NCI-H345 treated with DMSO at 0.1 percent for 48 hours (cell line): ENCODE results near the gene CSNK1G2.

Experiments used
- DNase-seq: peaks from one replicate; lab custom pipeline; 2025; ENCODE audit not compliant: unreplicated experiment; lab: John Stamatoyannopoulos, UW

Gene CSNK1G2

DNA sequence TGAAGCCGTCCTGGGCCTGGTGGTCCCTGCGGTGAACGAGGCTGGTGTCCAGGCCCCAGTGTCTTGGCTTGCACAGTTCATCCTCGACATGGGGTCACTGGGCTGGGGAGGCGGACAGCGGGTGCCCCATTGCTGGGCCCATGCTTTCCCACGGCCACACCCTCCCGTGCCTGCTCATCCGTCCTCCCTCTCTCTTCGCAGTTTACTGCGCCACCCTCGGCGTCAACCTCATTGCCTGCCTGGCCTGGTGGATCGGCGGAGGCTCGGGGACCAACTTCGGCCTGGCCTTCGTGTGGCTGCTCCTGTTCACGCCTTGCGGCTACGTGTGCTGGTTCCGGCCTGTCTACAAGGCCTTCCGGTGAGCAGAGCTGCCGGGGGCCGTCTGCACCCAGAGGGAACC, 23.0 kb upstream of the CSNK1G2 start:
- no peak for DNase-seq

GRCh38 chr19:1918975-1919374, 22.0 kb upstream of the CSNK1G2 start:
- DNase-seq: no peak

DNA sequence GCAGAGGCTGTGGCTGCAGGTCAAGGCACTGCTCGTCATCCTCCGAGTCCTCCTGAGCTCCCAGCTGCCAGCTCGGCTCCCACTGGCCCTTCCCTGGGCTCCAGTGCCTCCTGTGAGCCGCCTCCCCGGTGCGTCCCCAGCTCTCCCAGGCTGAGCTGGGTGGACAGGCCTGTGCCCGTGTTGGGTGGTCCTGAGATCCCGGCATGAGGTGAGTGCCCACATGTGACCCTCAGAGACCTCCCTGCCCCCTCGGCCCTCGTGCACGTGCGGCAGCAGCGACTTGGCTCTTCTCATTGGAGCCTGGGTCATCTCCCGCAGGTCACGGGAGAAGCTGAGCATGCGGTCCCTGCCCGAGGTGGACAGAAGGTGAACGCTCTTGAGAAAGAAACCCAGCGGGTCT, 20.3 kb upstream of the CSNK1G2 start:
- no peak for DNase-seq

DNA sequence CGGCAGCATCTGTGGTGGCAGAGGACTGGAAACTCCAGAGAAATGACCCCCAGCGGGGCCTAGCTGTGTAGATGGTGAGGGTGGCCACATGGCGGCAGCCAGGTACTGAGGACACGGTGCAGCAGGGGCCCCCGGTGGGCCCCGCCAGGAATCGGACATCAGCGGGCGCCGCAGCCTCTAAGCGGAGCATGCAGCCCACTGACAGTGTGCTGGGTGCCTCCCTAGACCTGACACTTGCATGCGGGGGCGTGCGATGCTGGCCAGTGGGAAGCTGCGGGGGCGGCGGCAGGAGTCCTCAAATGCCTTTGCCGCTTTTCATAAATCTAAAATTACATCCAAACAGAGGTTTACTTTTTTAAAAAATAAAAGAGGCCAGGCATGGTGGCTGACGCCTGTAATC, 19.6 kb upstream of the CSNK1G2 start:
- DNase-seq: no peak

DNA sequence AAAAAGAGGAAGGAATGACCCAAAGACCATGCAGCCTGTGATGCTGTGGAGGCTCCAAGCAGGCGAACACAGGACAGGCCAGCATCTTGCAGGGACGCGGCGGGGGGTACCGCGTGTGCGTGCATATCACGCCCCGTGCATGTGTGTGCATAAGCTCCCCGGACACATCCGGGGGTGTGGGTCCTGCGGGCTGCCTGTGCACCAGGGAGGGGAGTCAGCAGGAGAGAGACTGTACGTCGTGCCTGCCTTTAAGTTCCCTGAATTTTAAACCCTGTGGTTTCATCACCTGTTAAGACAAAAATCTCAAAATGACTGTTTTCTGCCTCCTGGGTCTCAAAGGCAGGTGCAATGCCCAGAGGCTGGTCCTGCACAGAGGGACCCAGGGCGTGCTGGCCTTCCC, 19.1 kb upstream of the CSNK1G2 start:
- no peak for DNase-seq

DNA sequence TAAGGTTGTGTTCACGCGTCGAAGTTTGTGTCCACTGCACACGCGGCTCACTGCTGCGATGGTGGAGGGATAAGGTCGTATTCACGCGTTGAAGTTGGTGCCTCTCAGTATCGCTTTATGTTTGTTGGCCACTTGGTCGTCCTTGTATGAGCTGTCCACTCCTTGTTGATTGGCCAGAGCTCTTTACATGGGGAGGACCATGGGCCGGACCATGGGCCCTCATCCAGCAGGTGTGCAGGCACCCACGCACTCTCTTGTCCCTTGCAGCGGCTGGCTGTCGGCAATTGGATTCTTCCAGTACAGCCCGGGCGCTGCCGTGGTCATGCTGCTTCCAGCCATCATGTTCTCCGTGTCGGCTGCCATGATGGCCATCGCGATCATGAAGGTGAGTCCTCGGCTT, 18.2 kb upstream of the CSNK1G2 start:
- DNase-seq: no peak

GRCh38 chr19:1923319-1923718, 17.7 kb upstream of the CSNK1G2 start:
- DNase-seq: no peak

DNA sequence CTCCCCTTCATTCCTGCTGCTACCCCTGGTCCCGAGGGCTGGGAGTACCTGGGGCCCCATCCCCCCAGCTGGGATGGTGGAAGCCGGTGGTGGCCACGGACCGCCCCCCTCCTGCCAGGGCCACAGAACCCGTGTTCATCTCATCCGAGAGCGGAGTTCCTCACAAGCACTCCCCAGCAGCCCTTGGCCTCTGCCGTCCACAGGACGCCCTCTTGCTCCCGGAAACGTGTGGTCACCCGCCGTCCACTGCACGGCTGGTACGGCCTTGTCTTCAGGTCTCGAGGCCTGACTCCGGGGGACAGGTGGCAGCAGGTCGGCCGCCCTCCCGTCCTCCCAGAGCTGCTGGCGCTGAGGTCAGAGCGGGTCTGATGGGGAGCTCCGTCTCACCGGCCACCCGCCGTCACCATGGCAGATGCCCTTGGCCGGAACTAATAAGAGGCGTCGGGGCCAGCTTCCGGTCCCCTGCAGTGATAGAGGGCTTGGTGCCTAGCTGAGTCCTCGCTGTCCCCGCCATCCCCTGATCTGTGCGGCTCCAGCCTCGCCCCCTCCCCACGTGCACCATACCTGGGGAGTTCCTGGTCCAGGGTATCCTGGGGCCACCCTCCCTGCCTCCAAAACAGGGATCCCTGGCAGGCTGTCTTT, 16.5 kb upstream of the CSNK1G2 start:
- no peak for DNase-seq

GRCh38 chr19:1925544-1925943, 15.4 kb upstream of the CSNK1G2 start:
- no peak for DNase-seq

DNA sequence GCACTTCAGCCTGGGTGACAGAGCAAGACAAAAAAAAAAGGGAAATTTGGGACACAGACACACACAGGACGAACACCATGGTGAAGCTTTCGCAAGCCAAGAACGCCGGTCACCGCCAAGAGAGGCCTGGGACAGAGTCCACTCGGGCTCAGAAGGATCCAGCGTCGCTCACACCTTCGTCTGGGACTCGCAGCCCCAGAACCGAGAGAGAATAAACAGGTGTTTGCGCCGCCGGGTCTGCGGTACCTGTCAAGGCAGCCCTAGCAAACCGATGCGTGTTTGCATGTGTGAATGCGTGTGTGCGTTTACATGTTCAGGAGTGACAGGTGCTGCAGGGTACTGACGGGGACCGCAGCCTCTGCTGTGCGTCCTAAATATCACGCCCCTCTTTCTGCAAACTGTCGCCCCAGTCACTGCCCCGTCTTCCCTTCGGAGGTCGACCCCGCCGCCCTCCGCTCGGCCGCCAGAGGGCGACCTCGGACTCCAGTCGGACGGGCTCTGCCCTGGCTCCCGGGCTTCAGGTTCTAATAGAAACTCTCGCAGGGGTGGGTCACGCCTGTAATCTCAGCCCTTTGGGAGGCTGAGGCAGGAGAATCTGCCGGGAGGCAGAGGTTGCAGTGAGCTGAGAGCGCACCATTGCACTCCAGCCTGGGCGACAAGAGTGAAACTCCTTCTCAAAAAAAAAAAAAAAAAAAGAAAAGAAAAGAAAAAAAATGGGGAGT, 11.8 kb upstream of the CSNK1G2 start:
- DNase-seq: peak; percentile 44

- DNase-seq: no peak
Observed at GRCh38 chr19:1931445-1931844, 9.5 kb upstream of the CSNK1G2 start.

- no peak for DNase-seq
Observed at GRCh38 chr19:1932395-1932794, 8.6 kb upstream of the CSNK1G2 start.

DNA sequence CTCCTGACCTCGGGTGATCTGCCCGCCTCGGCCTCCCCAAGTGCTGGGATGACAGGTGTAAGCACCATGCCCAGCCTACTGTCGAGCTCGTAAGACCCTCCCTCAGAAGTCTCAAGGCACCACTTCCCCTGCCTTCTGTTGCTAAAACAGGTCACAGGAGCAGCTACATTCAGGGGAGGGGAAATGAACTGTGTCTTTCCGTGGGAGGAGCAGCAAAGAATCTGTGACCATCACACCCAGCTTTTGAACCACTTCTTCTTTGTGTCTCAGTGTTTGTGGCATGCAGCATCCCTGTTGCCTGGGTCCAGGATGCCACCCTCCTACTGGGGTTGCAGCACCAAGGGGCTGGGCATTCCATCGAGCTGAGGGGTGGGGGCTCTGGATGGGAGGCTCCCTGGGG, 7.7 kb upstream of the CSNK1G2 start:
- no peak for DNase-seq

DNA sequence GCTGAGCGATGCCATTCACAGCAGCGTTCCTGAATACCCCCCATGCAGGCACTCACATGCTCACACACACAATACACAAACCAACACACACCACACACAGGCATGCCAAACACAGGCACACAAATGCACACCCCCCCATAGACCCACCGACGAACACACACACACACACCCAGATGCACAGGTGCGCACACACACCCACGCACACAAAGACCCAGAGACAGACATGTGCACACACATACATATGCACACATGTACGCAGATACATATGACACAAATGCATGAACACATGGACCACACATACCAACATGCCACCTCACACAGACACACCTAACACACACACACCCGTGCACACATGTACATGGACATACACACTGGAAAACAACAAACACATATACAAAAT, 7.0 kb upstream of the CSNK1G2 start:
- no peak for DNase-seq

GRCh38 chr19:1935484-1936208, 5.3 kb upstream of the CSNK1G2 start:
- no peak for DNase-seq

DNA sequence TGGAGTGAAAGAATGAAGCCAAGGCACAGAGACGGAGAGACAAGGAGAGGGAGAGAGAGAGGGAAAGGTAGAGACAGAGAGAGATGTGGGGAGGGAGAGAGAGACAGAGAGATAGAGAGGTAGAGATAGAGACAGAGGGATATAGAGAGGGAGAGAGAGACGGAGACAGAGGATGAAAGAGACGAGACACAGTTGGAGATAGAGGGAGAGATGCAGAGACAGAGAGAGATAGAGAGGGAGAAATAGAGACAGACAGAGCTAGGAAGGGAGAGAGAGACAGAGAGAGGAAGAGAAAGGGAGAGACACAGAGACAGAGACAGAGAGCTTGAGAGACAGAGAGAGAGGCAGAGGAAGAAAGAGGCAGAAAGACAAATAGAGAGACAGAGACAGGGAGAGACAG, 4.5 kb upstream of the CSNK1G2 start:
- no peak for DNase-seq

DNA sequence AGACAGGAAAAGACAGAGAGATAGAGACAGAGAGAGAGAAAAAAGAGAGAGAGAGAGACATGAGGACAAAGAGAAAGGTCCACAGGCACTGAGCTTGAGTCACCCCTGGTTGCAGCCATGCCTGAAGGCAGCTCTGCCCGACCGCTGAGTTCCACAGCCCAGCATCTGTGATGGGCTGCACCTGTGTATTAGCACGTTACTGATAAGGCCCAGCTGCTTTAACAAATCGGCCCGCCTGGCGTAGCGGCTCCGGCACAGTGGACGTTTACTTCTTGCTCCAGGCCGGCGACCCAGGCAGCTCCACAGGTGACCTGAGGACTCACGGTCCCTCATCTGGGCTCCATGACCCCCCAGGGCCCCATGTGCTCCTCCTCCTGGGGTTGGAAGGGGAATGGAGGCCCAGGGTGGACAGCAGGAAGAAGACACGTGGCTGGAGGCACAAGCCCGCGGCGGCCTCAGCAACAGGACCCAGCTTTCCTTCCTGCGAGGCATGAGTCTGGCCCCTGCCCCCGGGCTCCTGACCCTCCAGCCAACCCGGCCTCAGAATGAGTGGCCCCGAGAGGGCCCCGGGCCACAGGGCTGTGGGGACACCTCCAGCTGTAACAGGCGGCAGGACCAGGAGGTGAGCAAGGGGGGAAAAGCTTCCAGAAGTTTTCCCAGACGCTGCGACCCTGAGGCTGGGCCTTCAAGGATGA, 3.9 kb upstream of the CSNK1G2 start:
- no peak for DNase-seq

DNA sequence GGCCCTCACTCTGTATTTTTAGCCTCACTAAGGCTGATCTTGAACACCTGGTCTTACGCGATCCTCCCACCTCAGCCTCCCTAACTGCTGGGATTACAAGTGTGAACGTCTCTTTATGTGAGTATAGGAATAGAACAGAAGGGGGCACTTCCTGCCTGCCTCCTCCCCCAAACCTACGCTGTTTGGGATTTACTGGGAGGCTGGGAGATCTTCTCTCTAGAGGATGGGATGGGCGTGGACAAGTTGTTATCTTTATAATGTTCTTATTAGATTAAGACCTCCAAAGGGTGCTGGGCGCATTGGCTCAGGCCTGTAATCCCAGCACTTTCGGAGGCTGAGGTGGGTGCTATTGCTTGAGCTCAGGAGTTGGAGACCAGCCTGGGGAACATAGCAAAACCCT, 2.9 kb upstream of the CSNK1G2 start:
- no peak for DNase-seq

GRCh38 chr19:1942078-1942933, 1.3 kb downstream of the CSNK1G2 start:
- peak; percentile 34 for DNase-seq

- no peak for DNase-seq
Observed at GRCh38 chr19:1942934-1943555, 2.1 kb downstream of the CSNK1G2 start.
